Parathyroid adenoma (tissue), 2 donors: ENCODE measurements around the gene POLD1.

Experiments
- H2AFZ ChIP-seq: fragments of 300-600 bp; sonication (generic); one replicate; pipeline ENCODE4 v1.7.0; 2017; ENCODE audit warnings: antibody characterized with exemption, mild to moderate bottlenecking
- H3K27ac ChIP-seq: fragments of 300-600 bp; sonication (generic); one replicate; pipeline ENCODE4 v1.7.0; 2017
- H3K27me3 ChIP-seq: fragments of 300-600 bp; sonication (generic); one replicate; pipeline ENCODE4 v1.7.0; 2017; ENCODE audit warnings: low read length; ENCODE audit not compliant: control insufficient read depth, insufficient read depth
- H3K36me3 ChIP-seq: fragments of 300-600 bp; sonication (generic); one replicate; pipeline ENCODE4 v1.7.0; 2017; ENCODE audit warnings: low read length; ENCODE audit not compliant: control insufficient read depth, insufficient read depth
- H3K4me1 ChIP-seq: fragments of 300-600 bp; sonication (generic); one replicate; pipeline ENCODE4 v1.7.0; 2017; ENCODE audit warnings: control low read depth
- H3K4me2 ChIP-seq: fragments of 300-600 bp; sonication (generic); one replicate; pipeline ENCODE4 v1.7.0; 2017; ENCODE audit warnings: low read length
- H3K4me3 ChIP-seq: fragments of 300-600 bp; sonication (generic); one replicate; pipeline ENCODE4 v1.7.0; 2017; ENCODE audit warnings: low read depth, low read length
- H3K79me2 ChIP-seq: fragments of 300-600 bp; sonication (generic); one replicate; pipeline ENCODE4 v1.7.0; 2017; ENCODE audit warnings: control low read depth
- H3K9ac ChIP-seq: fragments of 300-600 bp; sonication (generic); one replicate; pipeline ENCODE4 v1.7.0; 2017; ENCODE audit warnings: mild to moderate bottlenecking
- H3K9me3 ChIP-seq: fragments of 300-600 bp; sonication (generic); one replicate; pipeline ENCODE4 v1.7.0; 2017; ENCODE audit warnings: low read length; ENCODE audit not compliant: control insufficient read depth
- CTCF ChIP-seq: fragments of 300-600 bp; sonication (generic); IDR thresholded peaks from one replicate; pipeline ENCODE4 v1.7.0; 2017; ENCODE audit warnings: antibody characterized with exemption, mild to moderate bottlenecking
- donor health status: primary hyperparathyroidism.

POLD1 gene

GRCh38 chr19:50415661-50416033 lies 31.5 kb downstream of the POLD1 start:
- Histone ChIP-seq H3K27ac (no peak overlapping the region), H3K9me3 (no peaks in the 10 kb centered on the region), H3K79me2 (no peaks in the 10 kb centered on the region), H3K4me1 (no peaks in the 10 kb centered on the region), H3K4me2 (no peak overlapping the region), H3K27me3 (no peaks in the 10 kb centered on the region), H3K9ac (no peak overlapping the region), H3K36me3 (no peaks in the 10 kb centered on the region), H2AFZ (no peak overlapping the region), H3K4me3 (no peak overlapping the region)
- no peak for TF ChIP-seq CTCF

GRCh38 chr19:50416034-50416977 lies 32.2 kb downstream of the POLD1 start:
- no peak for TF ChIP-seq CTCF
- H3K9me3 ChIP-seq: no peaks in the 10 kb centered on the region
- H2AFZ ChIP-seq: no peak overlapping the region
- H3K4me2 ChIP-seq: no peak overlapping the region
- H3K79me2 ChIP-seq: no peaks in the 10 kb centered on the region
- no peak overlapping the region for H3K27ac ChIP-seq
- H3K4me1 ChIP-seq: no peaks in the 10 kb centered on the region
- H3K4me3 ChIP-seq: no peak overlapping the region
- no peaks in the 10 kb centered on the region for H3K27me3 ChIP-seq
- H3K36me3 ChIP-seq: no peaks in the 10 kb centered on the region
- H3K9ac ChIP-seq: no peak overlapping the region

- Histone ChIP-seq H3K79me2 (no peaks in the 10 kb centered on the region), H3K36me3 (no peaks in the 10 kb centered on the region), H3K4me2 (no peak overlapping the region), H3K4me1 (no peaks in the 10 kb centered on the region), H3K9ac (no peak overlapping the region), H3K27ac (no peak overlapping the region), H3K9me3 (no peaks in the 10 kb centered on the region), H3K4me3 (no peak overlapping the region), H3K27me3 (no peaks in the 10 kb centered on the region), H2AFZ (no peak overlapping the region)
- no peak for TF ChIP-seq CTCF
Measured at GRCh38 chr19:50417111-50418081, 33.2 kb downstream of the POLD1 start.

- Histone ChIP-seq H3K4me1 (no peaks in the 10 kb centered on the region), H3K36me3 (no peaks in the 10 kb centered on the region), H3K27ac (no peak within 1 kb of the TSS), H3K27me3 (no peaks in the 10 kb centered on the region), H3K9me3 (no peaks in the 10 kb centered on the region), H3K79me2 (no peaks in the 10 kb centered on the region), H2AFZ (no peak within 1 kb of the TSS), H3K9ac (no peak within 1 kb of the TSS), H3K4me3 (no peak within 1 kb of the TSS), H3K4me2 (no peak within 1 kb of the TSS)
- no peak for TF ChIP-seq CTCF
Measured at GRCh38 chr19:50418176-50419021, 34.3 kb downstream of the POLD1 start, which contains the start of gene SPIB. SPIB (plus strand) TSS chr19:50418938; CDS start chr19:50418963, 25 bp downstream.
